AML-193 (cell line): ENCODE data around the gene IFNLR1.

Source experiments
- DNase-seq, 2 experiments: peaks; one replicate each; lab custom pipeline; 2025; lab: John Stamatoyannopoulos, UW

The IFNLR1 gene

DNA sequence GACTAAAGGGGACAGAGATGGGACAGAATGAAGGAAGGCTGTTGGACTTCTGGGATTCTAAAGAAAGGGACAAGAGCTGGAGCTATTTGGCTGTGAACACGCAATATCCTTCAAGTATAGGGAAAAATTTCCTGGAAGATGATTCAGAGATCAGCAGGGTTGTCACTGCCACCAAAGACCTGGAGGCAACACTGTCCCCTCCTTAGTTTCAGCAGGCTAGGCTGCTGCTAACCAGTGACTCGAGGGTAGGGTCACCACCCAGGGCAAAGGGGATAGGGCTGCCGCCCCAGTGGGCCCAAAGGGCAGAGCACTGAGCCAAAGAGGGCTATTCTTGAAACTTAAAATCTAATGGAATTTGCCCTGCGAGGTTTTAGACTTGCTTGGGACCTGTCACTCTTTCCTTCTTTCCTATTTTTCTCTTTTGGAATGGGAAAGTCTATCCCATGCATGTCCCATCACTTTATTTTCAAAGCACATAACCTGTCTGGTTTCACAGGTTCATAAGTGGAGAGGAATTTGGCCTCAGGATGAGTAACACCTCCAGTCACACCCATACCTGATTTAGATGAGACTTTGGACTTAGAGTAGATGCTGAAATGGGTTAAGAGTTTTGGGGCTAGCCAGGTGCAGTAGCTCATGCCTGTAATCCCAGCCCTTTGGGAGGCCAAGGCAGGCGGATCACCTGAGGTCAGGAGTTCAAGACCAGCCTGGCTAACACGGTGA is 11.9 kb downstream of the IFNLR1 start:
- DNase-seq: no peak

DNA sequence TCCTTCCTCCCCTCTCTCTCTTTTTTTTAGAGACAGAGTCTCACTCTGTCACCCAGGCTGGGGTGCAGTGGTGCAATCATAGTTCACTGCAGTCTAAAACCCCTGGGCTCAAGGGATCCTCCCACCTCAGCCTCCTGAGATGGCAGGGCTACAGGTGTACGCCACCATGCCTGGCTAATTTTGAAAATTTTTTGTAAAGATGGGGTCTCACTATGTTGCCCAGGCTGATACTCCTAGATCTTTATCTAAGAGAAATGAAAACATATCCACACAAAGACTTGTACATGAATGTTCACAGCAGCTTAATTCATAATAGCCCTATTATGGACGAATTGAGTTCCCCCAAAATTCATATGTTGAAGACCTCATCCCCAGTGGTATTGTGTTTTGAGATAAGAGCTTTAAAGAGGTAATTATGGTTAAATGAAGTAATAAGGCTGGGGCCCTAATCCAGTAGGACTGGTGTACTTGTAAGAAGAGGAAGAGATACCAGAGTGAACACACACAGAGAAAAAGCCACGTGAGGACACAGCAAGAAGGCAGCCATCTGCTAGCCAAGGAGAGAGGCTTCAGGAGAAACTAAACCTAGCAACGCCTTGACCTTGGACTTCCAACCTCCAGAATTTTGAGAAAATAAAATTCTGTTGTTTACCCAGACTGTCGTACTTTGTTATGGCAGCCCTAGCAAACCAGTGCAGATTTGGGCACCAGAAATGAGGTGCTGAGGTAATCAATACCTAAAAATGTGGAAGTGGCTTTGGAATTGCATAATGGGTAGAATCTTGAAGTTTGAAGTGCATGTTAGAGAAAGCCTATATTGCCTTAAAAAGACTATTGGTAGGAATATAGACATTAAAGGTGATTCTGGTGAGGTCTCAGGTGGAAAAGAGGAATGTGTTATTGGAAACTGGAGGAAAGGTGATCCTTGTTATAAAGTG is 13.2 kb downstream of the IFNLR1 start:
- peak in 1 of 2 experiments; percentile 8 for DNase-seq

DNA sequence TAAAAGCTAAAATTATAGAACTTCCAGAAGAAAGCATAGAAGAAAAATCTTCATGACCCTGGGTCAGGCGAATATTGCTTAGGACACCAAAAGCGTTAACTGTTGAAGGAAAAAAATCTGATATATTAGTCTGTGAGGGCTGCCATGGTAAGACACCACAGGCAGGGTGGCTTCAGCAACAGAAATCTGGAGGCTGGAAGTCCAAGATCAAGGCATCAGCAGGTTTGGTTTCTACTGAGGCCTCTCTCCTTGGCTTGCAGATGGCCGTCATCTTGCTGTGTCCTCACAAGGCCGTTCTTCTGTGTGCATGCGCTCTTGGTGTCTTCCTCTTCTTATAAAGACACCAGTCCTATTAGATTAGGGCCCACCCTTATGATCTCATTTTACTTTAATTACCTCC is 14.5 kb downstream of the IFNLR1 start:
- no peak for DNase-seq

DNA sequence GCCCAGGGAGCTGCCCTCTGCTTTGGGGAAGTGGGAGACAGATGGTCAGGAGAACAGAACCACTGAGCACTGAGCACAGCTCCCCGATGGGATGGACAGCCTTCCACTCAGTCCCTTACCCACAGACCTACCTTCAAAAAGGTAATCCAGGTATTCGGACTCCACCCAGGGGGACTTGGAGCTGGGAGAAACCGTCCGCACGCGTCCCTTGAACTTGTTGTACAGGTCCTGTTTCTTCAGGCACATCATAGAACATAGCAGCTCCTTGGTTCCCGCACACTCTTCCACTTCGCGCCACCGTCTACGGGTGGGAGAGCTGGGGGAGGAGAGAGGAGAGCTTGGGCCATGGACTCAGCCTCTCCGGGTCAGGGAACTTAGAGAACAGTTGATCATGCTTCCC is 17.8 kb downstream of the IFNLR1 start:
- DNase-seq: no peak

DNA sequence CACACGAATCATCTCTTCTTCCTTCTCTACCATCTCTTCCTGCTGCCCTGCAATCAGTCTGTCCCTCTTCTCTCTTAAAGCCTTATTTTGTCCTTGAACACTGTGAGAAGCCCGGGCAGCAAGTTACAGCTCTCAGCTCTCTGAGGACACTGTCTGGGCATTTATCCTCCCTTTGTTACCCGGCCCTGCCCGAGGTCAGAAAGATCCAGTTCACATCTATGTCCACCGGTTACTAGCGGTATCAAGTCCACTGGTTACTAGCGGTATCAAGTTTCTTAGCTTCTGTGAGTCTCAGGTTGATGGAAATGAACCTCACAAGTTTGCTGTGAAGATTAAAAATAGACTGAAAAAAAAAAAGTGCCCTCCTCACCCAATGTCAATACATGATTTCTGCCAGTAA is 18.8 kb downstream of the IFNLR1 start:
- DNase-seq: no peak

DNA sequence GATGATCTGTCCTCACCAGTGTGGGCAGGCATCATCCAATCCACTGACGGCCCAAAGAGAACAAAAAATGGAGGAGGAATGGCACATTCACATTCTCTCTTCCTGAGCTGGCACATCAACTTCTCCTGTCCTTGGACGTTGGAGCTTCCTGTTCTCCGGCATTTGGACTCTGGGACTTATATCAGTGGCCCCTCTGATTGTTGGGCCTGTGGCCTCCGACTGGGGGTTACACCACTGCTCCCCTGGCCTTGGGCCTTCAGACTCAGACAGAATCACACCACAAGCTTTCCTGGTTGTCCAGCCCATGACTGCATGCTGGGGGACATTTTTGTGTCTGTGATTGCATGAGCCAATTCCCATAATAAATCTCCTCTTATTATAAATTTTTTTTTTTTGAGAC is 20.1 kb downstream of the IFNLR1 start:
- no peak for DNase-seq

DNA sequence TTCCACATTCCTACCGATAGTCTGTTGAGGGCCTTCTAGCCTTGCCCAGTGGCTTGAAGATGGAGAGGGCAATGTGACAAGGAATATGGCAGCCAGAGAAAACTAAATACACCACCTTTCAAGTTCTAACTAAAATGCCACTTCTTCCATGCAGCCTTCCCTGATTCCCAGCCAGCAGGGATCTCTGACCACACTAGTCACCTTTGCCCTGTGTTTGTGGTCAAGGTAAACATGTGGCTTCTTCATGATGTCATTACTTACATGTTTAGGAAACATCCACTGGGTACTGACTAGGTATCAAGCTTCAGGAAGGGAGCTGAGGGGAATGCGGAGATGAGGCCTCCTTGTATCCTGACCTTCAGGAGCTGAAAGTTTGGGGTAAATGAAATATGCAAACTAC is 21.6 kb downstream of the IFNLR1 start:
- no peak for DNase-seq

DNA sequence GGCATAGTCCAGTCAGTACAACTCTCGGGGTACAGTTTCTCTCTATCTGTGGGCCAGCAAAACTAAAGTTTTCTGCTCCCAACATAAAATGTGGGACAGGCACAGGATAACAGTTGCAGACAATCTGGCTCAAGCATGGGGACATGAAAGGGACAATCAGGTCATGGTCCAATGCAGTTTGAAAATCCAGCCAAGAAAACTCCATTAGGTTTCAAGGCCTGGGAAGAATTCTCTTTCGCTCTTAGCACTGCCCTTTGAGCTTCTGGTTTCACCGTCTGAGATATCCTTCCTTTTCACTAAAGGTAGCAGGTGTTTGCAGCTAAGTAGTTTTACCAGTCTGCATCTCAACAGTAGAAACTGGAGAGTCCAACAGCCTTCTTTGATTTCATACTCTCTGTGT is 23.1 kb downstream of the IFNLR1 start:
- DNase-seq: no peak

DNA sequence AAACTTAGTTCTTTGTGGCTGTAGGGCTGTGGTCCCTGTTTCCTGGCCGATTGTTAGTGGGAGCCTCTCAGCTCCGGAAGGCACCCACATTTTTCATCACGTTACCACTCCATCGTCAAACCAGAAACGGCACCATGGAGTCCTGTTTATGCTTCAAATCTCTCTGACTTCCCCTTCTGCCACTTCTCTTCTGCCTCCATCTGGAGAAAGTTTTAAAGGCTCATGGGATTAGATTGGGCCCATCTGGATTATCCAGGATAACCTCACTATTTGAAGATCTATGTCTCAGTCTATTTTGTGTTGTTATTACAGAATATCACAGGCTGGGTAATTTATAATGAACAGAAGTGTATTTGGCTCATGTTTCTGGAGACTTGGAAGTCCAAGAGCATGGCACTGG is 24.9 kb downstream of the IFNLR1 start:
- no peak for DNase-seq

DNA sequence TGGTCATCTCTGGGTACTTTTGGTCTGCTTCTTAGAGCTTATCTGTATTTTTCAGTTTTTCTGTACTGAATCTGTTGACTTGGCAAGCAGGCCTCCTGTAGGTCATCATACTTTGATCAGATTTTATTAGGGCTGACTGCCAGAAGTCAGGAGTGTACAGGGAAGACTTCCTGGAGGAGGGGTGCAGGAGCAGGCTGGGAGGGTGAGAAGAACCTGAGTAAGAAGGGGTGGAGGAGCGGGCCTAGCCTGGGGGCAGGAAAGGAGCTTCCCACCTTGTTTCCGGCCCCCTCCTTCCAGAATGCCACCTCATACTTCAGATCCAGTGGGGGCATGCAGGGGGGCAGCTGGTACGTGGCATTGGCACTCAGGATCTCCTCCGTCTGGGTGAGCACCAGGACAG is 25.8 kb downstream of the IFNLR1 start:
- DNase-seq: no peak

DNA sequence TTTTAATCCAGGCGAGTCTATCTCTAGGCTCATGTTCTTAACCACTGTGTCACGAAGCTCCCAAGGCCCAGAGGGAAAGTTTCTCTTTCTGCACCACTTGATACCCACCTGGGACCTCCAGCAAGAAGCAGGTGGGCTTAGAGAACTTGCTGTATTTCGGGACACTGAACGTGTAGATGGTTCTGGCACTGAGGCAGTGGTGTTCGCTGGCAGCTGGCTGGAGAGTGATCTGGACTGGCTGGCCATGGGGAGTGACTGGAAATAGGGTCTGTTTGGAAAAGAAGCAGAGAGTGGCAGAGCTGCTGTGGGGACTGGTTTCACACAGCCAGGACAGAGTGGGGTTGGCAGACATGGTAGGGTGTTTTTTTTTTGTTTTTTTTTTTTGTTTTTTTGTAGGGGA is 27.7 kb downstream of the IFNLR1 start:
- DNase-seq: no peak

DNA sequence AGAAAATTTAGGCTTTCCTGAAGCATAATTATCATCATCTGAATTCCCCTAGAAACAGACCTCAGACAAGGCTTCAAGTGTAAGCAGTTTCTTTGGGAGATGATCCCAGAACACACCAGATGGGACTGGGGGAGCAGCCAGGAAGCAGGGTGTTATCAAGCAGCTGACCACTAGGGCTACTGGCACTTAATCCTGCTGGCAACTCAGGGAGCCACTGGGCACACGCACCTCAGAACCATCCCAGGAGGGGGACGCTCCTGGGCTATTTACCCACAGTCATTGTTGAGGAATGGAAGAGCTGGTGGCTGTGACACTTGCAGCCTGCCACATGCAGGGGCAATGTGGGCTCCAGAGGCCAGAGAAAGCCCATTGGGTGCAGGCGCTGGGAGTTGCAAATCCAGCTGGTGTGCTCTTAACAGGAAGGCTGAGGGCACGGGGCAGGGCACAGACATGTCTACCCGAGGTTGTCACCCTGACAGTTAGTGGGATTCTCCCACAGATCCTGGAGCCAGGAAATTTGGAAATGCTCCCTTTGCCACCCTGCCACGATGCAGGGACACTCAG is 29.1 kb downstream of the IFNLR1 start:
- peak in 1 of 2 experiments; percentile 1 for DNase-seq

DNA sequence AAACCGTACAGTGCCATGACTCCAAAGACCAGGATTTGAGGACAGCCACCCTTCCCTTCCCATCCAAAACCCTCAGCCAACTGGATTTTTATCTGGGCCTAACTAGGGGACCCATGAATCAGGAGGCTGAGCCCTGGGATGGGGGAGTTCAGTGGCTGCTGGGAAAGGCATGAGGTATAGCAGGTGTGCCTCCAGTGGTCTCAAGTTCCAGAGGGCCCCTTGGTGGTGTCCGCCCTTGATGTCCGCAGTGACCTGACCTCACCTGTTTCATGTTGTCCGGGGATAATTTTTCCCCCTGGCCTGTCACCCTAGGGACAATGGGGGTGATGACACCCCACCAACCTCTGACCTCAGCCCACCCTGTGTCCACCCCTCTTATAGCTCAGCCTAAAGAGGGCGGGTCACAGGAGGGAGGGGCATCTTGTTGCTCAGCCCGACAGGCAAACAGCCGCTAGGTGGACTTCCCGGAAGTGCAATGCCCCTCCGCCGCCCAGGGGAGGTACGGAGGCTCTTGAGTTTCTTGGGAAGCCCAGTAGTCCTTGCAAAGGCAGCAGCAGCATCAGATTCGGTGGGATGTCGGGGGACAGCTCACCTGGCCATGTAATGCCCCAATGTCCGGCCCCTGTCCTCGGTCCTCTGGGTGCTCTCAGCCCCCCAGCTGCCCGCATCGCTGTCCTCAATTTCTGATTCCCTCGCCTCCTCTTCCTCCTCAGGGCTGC is 30.4 kb downstream of the IFNLR1 start:
- DNase-seq: no peak

DNA sequence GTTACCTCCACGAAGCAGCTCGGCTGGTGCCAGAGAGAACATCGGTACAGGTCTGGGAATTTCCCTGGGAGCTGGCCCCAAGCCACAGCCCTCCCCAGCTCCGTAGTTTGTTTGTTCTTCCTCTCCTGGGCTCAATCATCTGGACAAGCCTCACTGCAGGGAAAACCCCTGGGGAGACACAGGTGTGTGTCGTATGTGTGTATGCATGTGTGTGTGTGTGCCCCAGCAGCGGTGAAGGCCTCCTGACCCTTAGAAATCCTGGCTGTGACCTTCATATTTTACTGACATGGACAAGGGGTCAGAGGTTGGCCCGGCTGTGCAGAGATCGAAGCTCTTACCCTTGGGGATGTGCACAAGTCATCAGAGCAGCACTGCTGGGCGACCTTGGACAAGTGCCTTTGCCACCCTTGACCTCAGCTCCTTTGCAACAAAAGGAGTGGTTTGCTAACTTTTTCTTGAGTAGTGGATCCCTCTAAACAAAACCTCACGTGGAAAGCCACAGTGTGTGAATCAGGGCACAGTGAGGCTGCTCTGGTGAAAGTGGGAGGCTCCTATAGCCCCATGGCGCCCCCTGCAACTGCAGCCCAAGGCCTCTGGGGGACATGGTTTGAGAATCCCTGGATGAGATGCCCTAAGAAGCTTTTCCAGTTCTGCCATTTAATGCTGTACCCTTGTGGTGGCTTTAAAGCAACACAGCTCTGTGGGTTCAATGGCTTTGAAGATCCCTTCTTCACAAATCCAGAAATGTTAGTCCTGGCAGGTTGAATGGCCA is 31.9 kb downstream of the IFNLR1 start:
- no peak for DNase-seq

DNA sequence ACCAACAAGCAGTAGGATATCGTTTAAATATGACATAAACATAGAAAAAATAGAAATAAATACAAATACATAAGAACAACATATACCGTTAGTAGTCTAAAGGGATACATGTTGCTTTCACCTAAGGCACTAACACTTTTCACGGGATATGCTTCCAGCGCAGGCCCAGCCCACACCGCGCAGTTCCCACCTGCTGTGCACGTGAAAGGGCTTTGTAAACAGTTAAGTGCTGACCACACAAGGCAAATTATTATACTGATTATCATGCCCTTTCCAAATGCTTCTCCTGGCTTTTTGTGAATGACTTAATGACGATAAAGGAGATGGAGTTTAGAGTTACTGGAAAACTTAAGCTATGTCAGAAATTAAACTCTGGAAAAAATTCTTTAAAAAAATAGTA is 32.9 kb downstream of the IFNLR1 start:
- no peak for DNase-seq

DNA sequence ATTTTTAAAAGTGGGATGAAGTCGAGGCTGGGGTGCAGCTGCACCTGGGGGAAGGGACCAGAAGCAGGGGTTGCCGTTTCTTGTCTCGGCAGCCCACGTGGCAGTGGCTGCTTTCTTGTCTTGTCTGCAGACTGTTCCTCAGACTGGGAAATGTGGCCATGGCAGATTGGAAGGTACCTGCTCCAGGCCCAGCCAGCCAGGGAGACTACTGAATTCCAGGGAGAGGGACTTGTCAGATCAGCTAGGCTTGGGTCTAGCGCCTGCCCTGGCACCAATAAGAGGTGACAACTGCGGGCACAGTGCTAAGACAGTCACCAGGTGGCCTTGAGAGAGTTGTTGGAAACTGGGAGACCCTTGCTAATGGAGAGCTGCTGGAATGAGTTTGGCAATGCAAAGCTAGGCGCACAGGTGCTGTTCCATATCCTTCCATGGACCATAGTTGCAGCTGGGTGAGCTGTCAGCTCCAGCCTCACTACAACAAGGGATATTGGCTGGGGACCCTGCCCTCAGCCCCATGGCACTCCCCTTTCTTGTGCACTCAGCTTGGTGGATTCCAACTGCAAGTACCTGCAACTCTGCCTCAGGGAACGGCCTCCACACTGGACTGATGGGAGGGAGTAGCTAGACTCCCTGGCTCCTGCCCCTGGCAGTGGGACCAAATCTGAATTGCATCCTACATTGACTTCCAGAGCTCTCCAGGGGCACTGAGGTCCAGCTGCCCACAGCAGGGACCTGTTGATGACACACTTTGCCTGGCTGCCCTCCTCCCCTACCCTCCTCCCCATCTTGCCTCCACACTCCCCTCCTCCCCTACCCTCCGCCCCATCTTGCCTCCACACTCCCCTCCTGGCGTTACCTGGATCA is 34.2 kb downstream of the IFNLR1 start:
- no peak for DNase-seq

DNA sequence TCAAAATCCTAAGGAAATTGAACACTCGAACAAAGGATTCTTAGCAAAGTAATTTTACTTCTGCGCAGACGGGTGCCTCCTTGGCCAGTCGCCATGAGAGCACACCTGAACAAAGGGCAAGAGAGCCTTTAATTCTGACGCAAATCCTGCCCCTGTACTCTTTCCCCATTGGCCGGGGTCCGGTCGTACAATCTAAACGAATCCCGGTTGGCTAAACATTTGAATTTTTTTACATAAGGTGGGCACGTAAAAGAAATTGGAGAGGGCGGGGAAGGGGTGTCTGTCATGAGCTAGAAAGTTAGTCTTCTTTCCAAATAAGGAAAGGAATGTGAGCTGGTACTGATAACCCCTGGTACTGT is 35.9 kb downstream of the IFNLR1 start:
- no peak for DNase-seq

DNA sequence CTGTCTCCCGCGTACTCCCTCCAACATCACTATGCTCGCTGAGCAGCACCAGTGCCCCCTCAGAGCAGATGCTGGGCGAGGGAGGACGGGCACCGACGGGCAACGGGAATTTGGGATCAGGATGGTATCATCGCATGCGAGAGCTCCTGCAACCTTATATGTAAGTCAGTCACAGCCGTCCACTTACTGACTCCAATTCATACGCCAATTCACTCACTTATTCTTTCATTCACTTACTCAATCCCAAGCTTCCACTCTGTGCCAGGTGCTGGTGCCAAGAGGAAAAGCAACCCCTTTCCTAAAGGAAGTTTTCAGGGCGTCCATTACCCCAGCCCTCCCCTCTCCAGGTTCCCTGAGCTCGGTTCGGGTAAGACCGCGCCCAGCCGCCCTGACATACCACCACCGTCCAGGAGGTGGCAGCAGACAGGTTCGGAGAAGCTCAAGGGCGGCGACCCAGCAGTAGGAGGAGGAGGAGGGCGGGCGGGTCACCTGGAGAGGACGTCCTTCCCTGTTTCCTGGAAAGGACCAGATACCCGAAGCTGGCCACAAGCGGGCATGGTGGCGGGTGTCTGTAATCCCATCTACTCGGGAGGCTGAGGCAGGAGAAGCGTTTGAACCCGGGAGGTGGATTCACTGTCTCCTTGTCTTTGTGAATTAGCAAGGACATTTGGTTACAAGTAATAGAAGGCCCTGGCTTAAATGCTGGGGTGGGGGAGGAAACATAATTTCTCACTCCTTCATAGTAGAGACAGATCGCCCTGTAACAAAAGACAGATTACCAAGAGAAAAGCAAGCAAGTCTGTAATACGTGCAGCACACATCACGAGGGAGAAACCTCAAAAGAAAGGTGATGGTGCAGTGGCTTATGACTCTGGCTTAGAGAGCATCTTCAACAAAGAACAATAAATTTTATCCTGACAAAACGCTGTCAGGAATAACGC is 36.6 kb downstream of the IFNLR1 start:
- peak; percentile 17 to 50 for DNase-seq

DNA sequence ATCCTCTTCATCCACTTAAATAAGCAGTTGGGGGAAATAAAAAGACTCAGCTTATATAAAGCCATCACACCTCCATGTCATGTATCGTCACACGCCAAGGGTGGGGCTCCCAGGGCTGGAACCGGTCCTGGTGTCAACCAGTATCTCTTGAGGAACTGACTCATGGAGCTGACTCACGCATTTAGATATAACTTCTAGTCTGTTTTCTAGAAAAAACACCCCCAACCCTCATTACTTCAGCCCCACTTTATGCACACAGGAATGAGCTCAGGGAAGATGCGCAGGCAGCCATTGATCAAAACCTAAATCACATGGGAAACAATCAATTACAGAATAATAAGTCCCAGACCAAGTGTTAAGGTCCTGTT is 37.2 kb downstream of the IFNLR1 start:
- no peak for DNase-seq

DNA sequence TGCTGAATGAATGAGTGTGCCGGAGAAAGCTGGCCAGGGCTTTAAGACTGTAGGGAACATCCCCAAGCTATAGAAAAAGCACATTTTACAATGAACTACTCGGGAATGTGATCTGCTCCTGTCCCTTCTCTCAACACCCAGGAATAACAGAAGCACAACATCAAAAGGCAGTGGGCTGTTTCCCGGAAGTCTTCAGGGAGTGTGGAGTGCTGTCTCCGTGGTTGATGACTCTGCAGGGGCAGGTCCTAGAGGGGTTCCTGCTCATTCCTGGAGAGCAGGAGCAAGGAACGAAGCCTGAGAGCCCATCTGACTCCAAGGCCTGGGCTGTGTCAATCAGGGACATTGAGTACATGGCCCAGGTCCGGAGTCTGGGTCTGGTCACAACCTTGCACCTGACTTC is 39.3 kb downstream of the IFNLR1 start:
- DNase-seq: no peak
